Calu3 (cell line): ENCODE results near the gene CCDC187. TPM values are rescaled to one million over a fixed set of nuclear protein-coding genes. Genes with fewer than 3 reads are reported as not detected.

Source experiments
- BruUV-seq: library from RNA; stranded (reverse); fragments of 400-500 nt; replicated peaks from 2 replicates; lab custom pipeline; 2021; lab: Mats Ljungman, UMichigan
- CTCF ChIA-PET: fragments of 300-600 bp; sonication (Branson Sonifier 250); formaldehyde crosslinking; loops from one replicate; lab custom pipeline; 2022; ENCODE audit warnings: antibody characterized with exemption; lab: Charles Lee
- DNase-seq: peaks from one replicate; pipeline ENCODE4 v3.0.0; 2022
- H3K27ac Mint-ChIP-seq: one replicate; pipeline ENCODE4 v1.8.0; 2022; ENCODE audit warnings: mixed read lengths; ENCODE audit not compliant: unreplicated experiment
- H3K27me3 Mint-ChIP-seq: one replicate; pipeline ENCODE4 v1.8.0; 2022; ENCODE audit warnings: mixed read lengths; ENCODE audit not compliant: unreplicated experiment
- H3K36me3 Mint-ChIP-seq: one replicate; pipeline ENCODE4 v1.8.0; 2022; ENCODE audit warnings: mild to moderate bottlenecking, moderate library complexity, mixed read lengths; ENCODE audit not compliant: insufficient read depth, unreplicated experiment
- H3K4me1 Mint-ChIP-seq: one replicate; pipeline ENCODE4 v1.8.0; 2022; ENCODE audit warnings: mild to moderate bottlenecking, low read depth, mixed read lengths; ENCODE audit not compliant: unreplicated experiment
- H3K4me3 Mint-ChIP-seq: one replicate; pipeline ENCODE4 v1.8.0; 2022; ENCODE audit warnings: mild to moderate bottlenecking, low read depth, moderate library complexity, mixed read lengths; ENCODE audit not compliant: unreplicated experiment
- H3K9me3 Mint-ChIP-seq: one replicate; pipeline ENCODE4 v1.8.0; 2022; ENCODE audit warnings: low read depth, mixed read lengths; ENCODE audit not compliant: unreplicated experiment
- intact Hi-C: fragments of 100-400 bp; cut with micrococcal nuclease; formaldehyde crosslinking; loops from one replicate; pipeline ENCODE4 v1.10.0; 2022; ENCODE audit not compliant: unreplicated experiment
- total RNA-seq: library from RNA; stranded (reverse); gene quantifications from 2 replicates; pipeline ENCODE4 v1.2.3, GENCODE V29; 2022
- TF ChIP-seq, protein P1 (sequence below): fragments of 200-600 bp; IDR thresholded peaks from one replicate; pipeline ENCODE4 v1.8.0; 2022; ENCODE audit warnings: antibody characterized with exemption; ENCODE audit not compliant: unreplicated experiment

Gene CCDC187
- total RNA-seq, 1 experiment from 2014 or later, result 0.73 TPM

DNA sequence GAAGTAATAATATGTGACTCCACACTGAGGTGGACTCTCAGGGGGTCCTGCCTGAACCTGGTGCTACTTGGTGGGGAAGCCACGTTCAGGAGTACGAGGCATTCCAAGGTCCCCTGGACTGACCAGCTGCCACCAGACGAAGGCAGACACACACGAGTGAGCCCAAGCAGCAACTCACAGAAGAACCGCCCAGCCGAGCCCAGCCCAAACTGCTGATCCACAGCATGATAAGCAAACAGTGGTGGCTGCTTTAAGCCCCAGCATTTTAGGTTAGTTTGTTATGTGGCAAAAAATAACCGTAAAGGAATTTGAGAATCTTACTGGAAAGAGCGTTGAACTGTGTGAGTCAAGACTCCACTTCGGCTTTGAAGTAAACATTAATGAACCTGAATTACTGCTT, 90.2 kb downstream of the CCDC187 start:
- no peak overlapping the region for H3K27ac Mint-ChIP-seq
- no peak for DNase-seq
- H3K9me3 Mint-ChIP-seq, result no peaks in the 10 kb centered on the region
- CTCF ChIA-PET, result no interaction called here
- H3K36me3 Mint-ChIP-seq, result peaks cover 5% of the 10 kb centered on the region
- BruUV-seq, result no TSS peak
- TF ChIP-seq, protein P1, sequence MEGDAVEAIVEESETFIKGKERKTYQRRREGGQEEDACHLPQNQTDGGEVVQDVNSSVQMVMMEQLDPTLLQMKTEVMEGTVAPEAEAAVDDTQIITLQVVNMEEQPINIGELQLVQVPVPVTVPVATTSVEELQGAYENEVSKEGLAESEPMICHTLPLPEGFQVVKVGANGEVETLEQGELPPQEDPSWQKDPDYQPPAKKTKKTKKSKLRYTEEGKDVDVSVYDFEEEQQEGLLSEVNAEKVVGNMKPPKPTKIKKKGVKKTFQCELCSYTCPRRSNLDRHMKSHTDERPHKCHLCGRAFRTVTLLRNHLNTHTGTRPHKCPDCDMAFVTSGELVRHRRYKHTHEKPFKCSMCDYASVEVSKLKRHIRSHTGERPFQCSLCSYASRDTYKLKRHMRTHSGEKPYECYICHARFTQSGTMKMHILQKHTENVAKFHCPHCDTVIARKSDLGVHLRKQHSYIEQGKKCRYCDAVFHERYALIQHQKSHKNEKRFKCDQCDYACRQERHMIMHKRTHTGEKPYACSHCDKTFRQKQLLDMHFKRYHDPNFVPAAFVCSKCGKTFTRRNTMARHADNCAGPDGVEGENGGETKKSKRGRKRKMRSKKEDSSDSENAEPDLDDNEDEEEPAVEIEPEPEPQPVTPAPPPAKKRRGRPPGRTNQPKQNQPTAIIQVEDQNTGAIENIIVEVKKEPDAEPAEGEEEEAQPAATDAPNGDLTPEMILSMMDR, result no peak
- intact Hi-C loops, result no loop called here
- H3K27me3 Mint-ChIP-seq, result no peaks in the 10 kb centered on the region
- no peaks in the 10 kb centered on the region for H3K4me1 Mint-ChIP-seq
- H3K4me3 Mint-ChIP-seq, result no peak overlapping the region

DNA sequence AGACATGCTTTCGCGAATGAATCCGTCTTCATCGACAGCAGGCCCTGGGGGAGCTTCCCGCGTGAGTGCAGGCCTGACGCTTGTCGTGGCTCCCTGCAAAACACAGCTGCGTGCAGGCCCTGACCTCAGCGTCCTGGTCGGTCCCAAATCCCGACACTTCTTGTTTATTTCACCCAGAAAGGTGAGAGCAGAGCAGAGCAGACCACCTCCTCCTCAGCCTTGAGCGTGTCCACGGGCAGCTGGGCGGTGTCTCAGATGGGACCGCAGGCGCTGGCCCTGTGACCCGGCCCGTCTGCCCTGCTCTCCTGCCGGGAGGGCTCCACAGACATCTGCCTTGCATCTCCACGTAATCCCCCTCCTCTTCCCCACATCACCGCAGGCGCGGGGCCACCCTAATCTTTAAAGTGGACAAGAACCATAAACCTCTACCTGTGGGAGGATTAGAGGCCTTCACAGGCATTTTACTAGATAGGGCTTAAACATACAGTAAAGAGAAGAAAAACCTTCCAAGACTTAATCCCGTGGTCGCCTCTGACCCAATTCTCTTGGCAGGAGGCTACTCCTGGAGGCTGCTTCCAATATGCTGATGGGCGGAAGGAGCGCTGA, 91.4 kb downstream of the CCDC187 start:
- Mint-ChIP-seq H3K27me3 (no peaks in the 10 kb centered on the region), H3K4me1 (no peaks in the 10 kb centered on the region), H3K27ac (no peak overlapping the region), H3K9me3 (no peaks in the 10 kb centered on the region), H3K4me3 (no peak overlapping the region), H3K36me3 (peaks cover 5% of the 10 kb centered on the region)
- BruUV-seq, result no TSS peak
- CTCF ChIA-PET, result no interaction called here
- no peak for DNase-seq
- intact Hi-C loops, result no loop called here
- TF ChIP-seq, protein P1, result no peak

GRCh38 chr9:136211441-136212344, 92.2 kb downstream of the CCDC187 start:
- no peak for DNase-seq
- Mint-ChIP-seq H3K4me1 (no peaks in the 10 kb centered on the region), H3K36me3 (peaks cover 6% of the 10 kb centered on the region), H3K9me3 (no peaks in the 10 kb centered on the region), H3K27me3 (no peaks in the 10 kb centered on the region), H3K27ac (no peak overlapping the region), H3K4me3 (no peak overlapping the region)
- CTCF ChIA-PET, result no interaction called here
- BruUV-seq, result no TSS peak
- TF ChIP-seq, protein P1, result no peak
- intact Hi-C loops, result no loop called here

- Mint-ChIP-seq H3K4me1 (no peaks in the 10 kb centered on the region), H3K9me3 (no peaks in the 10 kb centered on the region), H3K27ac (no peak overlapping the region), H3K27me3 (no peaks in the 10 kb centered on the region), H3K36me3 (peaks cover 9% of the 10 kb centered on the region), H3K4me3 (no peak overlapping the region)
- intact Hi-C loops, result no loop called here
- DNase-seq, result no peak
- CTCF ChIA-PET, result no interaction called here
- TF ChIP-seq, protein P1, result no peak
- BruUV-seq, result no TSS peak
Measured at GRCh38 chr9:136211006-136211405, 92.9 kb downstream of the CCDC187 start.
